Measurements from ENCODE around the gene YAP1. TPM values are rescaled to one million over a fixed set of nuclear protein-coding genes. Genes with fewer than 3 reads are reported as not detected.

YAP1 gene
- total and polyA plus RNA-seq, 2 of the 4 experiments (the other 2 are of a cell fraction) = 121 to 251 TPM

DNA sequence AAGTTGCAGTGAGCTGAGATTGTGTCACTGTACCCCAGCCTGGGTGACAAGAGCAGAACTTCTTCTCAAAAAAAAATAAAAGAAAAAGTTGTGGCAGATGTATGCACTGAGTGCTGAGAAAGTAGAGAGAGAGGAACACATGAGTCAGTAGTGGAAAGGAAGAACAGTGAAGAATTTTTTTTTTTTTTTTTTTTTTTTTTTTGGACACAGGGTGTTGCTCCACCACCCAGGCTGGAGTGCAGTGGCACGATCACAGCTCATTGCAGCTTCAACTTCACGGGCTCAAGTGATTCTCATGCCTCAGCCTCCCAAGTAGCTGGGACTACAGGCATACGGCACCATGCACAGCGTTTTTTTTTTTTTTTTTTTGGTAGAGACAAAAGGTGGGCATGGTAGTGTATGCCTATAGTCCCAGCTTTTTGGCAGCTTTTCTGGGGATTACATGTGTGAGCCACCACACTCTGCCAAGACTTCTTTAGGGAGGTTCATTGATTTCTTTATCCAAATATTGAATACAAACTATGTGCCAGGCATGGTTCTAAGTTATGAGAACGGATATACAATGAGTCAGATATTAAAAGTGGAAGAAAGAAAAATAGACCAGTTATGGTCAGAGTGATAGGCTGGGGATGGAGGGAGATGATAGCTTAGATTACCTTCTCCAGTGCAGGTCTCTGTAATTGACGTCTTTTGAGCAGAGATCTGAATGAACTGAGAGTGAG lies 62.0 kb downstream of the YAP1 start:
- Histone ChIP-seq H4K91ac (ENCODE audit: insufficient read depth, low read depth, low read length) (peak overlapping the region; percentile 90), H3K9me1 (ENCODE audit: insufficient read depth, low read length) (peaks cover 15% of the 10 kb centered on the region), H2BK5ac (ENCODE audit: low read depth, low read length, poor library complexity, severe bottlenecking) (peak overlapping the region; percentile 99), H2BK120ac (ENCODE audit: low read depth, low read length) (peak overlapping the region; percentile 83), H2AK9ac (replicated peaks; ENCODE audit: low read depth, low read length, poor library complexity) (peak overlapping the region; percentile 71), H3K27ac (ENCODE audit: insufficient read depth, low read length) (peak overlapping the region; percentile 97), H3K4me2 (ENCODE audit: low read depth, low read length) (peak overlapping the region; percentile 55), H3K4me3 (ENCODE audit: insufficient read depth, low read depth, low read length) (no peak overlapping the region), H3K79me1 (ENCODE audit: low read depth in 1 of 2, low read length in 2 of 2) (peaks cover 23 to 62% of the 10 kb centered on the region in 2 experiments), H2BK20ac (ENCODE audit: low read depth, low read length) (peak overlapping the region; percentile 90), H3K4me1 (ENCODE audit: control insufficient read depth, insufficient read depth, low read length) (peaks cover 20% of the 10 kb centered on the region), H3K27me3 (ENCODE audit: control insufficient read depth, insufficient read depth, low read length) (no peaks in the 10 kb centered on the region), H3K9me3 (ENCODE audit: control insufficient read depth, insufficient read depth, low read length) (no peaks in the 10 kb centered on the region), H3K9ac (ENCODE audit: low read depth, low read length) (peak overlapping the region; percentile 67), H3K36me3 (ENCODE audit: control insufficient read depth, insufficient read depth, low read length) (peaks cover 5% of the 10 kb centered on the region), H2AK5ac (ENCODE audit: low read depth, low read length) (peak overlapping the region; percentile 89), H2AFZ (replicated peaks; ENCODE audit: low read length, poor library complexity) (no peak overlapping the region), H2BK15ac (ENCODE audit: low read depth, low read length) (peak overlapping the region; percentile 56; the same call in 2 of the 3 replicates), H3K18ac (ENCODE audit: low read depth, low read length) (peak overlapping the region; percentile 88), H3K56ac (ENCODE audit: extremely low read depth, insufficient read depth, low read length) (peak overlapping the region; percentile 19; the same call in 1 of the 2 replicates), H4K8ac (ENCODE audit: low read depth in 2 of 2, low read length in 2 of 2) (peak overlapping the region; percentile 84), H3K14ac (replicated peaks; ENCODE audit: low read depth, low read length) (peak overlapping the region; percentile 90), H3K23ac (ENCODE audit: low read depth, low read length) (peak overlapping the region; percentile 90), H3K4ac (ENCODE audit: low read depth, low read length) (peak overlapping the region; percentile 90), H4K20me1 (ENCODE audit: insufficient read depth, low read length) (peaks cover 5% of the 10 kb centered on the region; the same call in 1 of the 2 replicates), H4K5ac (ENCODE audit: low read depth, low read length) (peak overlapping the region; percentile 80)
- 50% methylated on average over 1 of the region's 6 CpGs; no CpG with 5 or more reads in 1 of the 2 experiments for WGBS, 2 experiments (ENCODE audit: extremely low coverage in 2 of 2, insufficient read length in 1 of 2)
- no TSS peak for BruUV-seq (replicated peaks)
- in situ Hi-C loops (cut with MboI; ENCODE audit: low sequenced_read_pairs) = no loop called here
- CTCF ChIA-PET = interaction anchor here (0.7 kb wide), 1 partner anchor 91 kb away, joined by 3 read pairs; no protein-coding TSS in a partner anchor
- dilution Hi-C loops (cut with HindIII; ENCODE audit: low sequenced_read_pairs, unreplicated experiment) = no loop called here
- TF ChIP-seq CEBPB (IDR thresholded peaks at IDR 0.05; ENCODE audit: low read depth, low read length) = 0 out of 2 replicates have a peak, but pooled peaks have one; percentile 15
- no peak for TF ChIP-seq POLR2A (IDR thresholded peaks at IDR 0.05; ENCODE audit: low read depth, low read length)
- TF ChIP-seq NFE2L2 (IDR thresholded peaks at IDR 0.05; ENCODE audit: low read depth, low read length) = no peak
- TF ChIP-seq, protein P1, sequence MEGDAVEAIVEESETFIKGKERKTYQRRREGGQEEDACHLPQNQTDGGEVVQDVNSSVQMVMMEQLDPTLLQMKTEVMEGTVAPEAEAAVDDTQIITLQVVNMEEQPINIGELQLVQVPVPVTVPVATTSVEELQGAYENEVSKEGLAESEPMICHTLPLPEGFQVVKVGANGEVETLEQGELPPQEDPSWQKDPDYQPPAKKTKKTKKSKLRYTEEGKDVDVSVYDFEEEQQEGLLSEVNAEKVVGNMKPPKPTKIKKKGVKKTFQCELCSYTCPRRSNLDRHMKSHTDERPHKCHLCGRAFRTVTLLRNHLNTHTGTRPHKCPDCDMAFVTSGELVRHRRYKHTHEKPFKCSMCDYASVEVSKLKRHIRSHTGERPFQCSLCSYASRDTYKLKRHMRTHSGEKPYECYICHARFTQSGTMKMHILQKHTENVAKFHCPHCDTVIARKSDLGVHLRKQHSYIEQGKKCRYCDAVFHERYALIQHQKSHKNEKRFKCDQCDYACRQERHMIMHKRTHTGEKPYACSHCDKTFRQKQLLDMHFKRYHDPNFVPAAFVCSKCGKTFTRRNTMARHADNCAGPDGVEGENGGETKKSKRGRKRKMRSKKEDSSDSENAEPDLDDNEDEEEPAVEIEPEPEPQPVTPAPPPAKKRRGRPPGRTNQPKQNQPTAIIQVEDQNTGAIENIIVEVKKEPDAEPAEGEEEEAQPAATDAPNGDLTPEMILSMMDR (conservative IDR thresholded peaks at IDR 0.05; ENCODE audit: low read depth, low read length) = no peak
- TF ChIP-seq RAD21 (IDR thresholded peaks at IDR 0.05; ENCODE audit: low read length) = no peak
- TF ChIP-seq RCOR1 (IDR thresholded peaks at IDR 0.05; ENCODE audit: insufficient replicate concordance, low read length) = no peak
- TF ChIP-seq FOS (IDR thresholded peaks at IDR 0.05; ENCODE audit: low read depth, low read length) = no peak
- ATAC-seq (ENCODE audit: low read depth) = peak; percentile 58
- POLR2A ChIA-PET (ENCODE audit: unreplicated experiment) = interaction anchor here (0.6 kb wide), 1 partner anchor 62 kb away, joined by 6 read pairs; no protein-coding TSS in a partner anchor
- intact Hi-C loops (cut with micrococcal nuclease) = loop anchor here (5.0 kb wide), 1 partner anchor 60 kb away; the partner anchor contains the start of gene YAP1
- peak; percentile 54 for DNase-seq
